Pancreas (tissue), 10 donors: ENCODE data around the gene CHRNA5. TPM values are rescaled to one million over a fixed set of nuclear protein-coding genes. Genes with fewer than 3 reads are reported as not detected.

ENCODE experiments used
- ATAC-seq, 4 donors: fragments of 200-7000 bp; cut with Tn5 transposase; one replicate each; pipeline versions ENCODE4 v1.8.0 to v1.9.1; 2020; ENCODE audit warnings: mild to moderate bottlenecking in 4 of 4, moderate library complexity in 4 of 4
- DNase-seq, 6 donors: peaks; one replicate each; pipeline ENCODE4 v3.0.0-alpha.2; 2020
- FAIRE-seq: peaks from 2 replicates; lab custom pipeline; 2012; peaks lifted over from hg19 to GRCh38; lab: Jason Lieb, UNC
- H3K27ac ChIP-seq, 4 donors: fragments of 200-600 bp; sonication (generic); 1 replicate in 3 of 4; 2 replicates in 1 of 4; pipeline versions ENCODE4 v1.5.0 to v1.8.0; 2020
- H3K27me3 ChIP-seq, 4 donors: fragments of 200-600 bp; one replicate each; pipeline ENCODE4 v1.8.0; 2021
- H3K36me3 ChIP-seq, 3 donors: fragments of 200-600 bp; sonication (generic) in 1 of 3; one replicate each; pipeline versions ENCODE4 v1.5.0 to v1.8.0; 2020 to 2021
- H3K4me1 ChIP-seq, 3 donors: fragments of 200-600 bp; one replicate each; pipeline ENCODE4 v1.8.0; 2021
- H3K4me3 ChIP-seq, 4 donors: fragments of 200-600 bp; sonication (generic) in 2 of 4; one replicate each; pipeline versions ENCODE4 v1.5.0 to v1.8.0; 2020 to 2021
- H3K9me3 ChIP-seq, 4 donors: fragments of 200-600 bp; one replicate each; pipeline ENCODE4 v1.8.0; 2021
- CTCF ChIP-seq, 4 donors: fragments of 200-600 bp; sonication (generic) in 3 of 4; IDR thresholded peaks; one replicate each; pipeline versions ENCODE4 v1.5.0 to v1.8.0; 2021; ENCODE audit warnings: antibody characterized with exemption in 4 of 4
- WGBS, 2 donors: extraction: QIAGEN DNeasy Blood & Tissue Kit; methylation state at CpG; one replicate each; pipeline ENCODE4 v1.1.7; 2013; 5-methylcytosine and 5-hydroxymethylcytosine counted together
- intact Hi-C, 3 donors: fragments of 100-400 bp; cut with DNase I; formaldehyde crosslinking; loops; one replicate each; pipeline versions ENCODE4 v1.11.1 to v1.14.2; 2022
- polyA plus RNA-seq, 2 donors: library from polyadenylated mRNA; stranded (reverse); fragments of 200-250 nt; gene quantifications; one replicate each; pipeline ENCODE4 v1.2.3, GENCODE V29; 2013
- total RNA-seq, 6 donors: library from RNA; stranded (reverse); fragmentation: NEBNext Ultra II Directional in 4 of 6; extraction: Animal tissue kit (Norgen Biotek cat#: 25700) in 4 of 6; gene quantifications; one replicate each; pipeline versions ENCODE4 v1.2.1 to v1.2.4, GENCODE V29; 2021 to 2023
- donor health status: healthy with polysubstance abuse.
- donor health status: DM: no; HTN: no; CAD: no; lungs with moderate emphysema.
- donor health status: DM: no; HTN: no; CAD: no.
- donor health status: control.
- donor health status: control.
- donor health status: Bipolar disorder and iron deficiency.
- donor health status: DM: yes; HTN: yes; CAD: no.
- donor health status: DM: no; HTN: no; CAD: no.
- donor health status: DM: no; HTN: no; CAD: no.
- donor health status: DM: yes; HTN: yes; CAD: no.

Gene CHRNA5
- total and polyA plus RNA-seq, 8 donors, result 0.80 to 2.9 (median 1.8) TPM

GRCh38 chr15:78618064-78618463 lies 52.7 kb downstream of the CHRNA5 start:
- DNase-seq, result no peak
- no peak for TF ChIP-seq CTCF (IDR thresholded peaks at IDR 0.05)
- FAIRE-seq, result no peak
- Histone ChIP-seq H3K4me3 (no peak overlapping the region), H3K4me1 (peaks cover 0 to 5% (median 0%) of the 10 kb centered on the region in 3 donors), H3K27me3 (peaks cover 0 to 11% (median 2%) of the 10 kb centered on the region in 4 donors), H3K36me3 (no peaks in the 10 kb centered on the region), H3K9me3 (no peaks in the 10 kb centered on the region), H3K27ac (no peak overlapping the region)
- 69 to 73% methylated on average over 8 of the region's 8 CpGs for WGBS, 2 donors
- intact Hi-C loops, result loop anchor here in 2 of 3 donors (5.0 to 10.0 kb wide), 3 partner anchors 89 to 137 kb away; no protein-coding TSS in a partner anchor
- ATAC-seq, result peak in 3 of 4 donors; percentile 6 to 21 (median 7)

- DNase-seq (peak; percentile 71 to 91 (median 83)), ATAC-seq (peak; percentile 84 to 93 (median 86)), FAIRE-seq (peak; percentile 53)
- 20 to 25% methylated on average over 8 of the region's 8 CpGs for WGBS, 2 donors
- peaks cover 0 to 5% (median 0%) of the 10 kb centered on the region in 3 donors for H3K4me1 ChIP-seq
- H3K36me3 ChIP-seq, result no peaks in the 10 kb centered on the region
- TF ChIP-seq CTCF (IDR thresholded peaks at IDR 0.05), result peak; percentile 83 to 89 (median 86)
- H3K27me3 ChIP-seq, result peaks cover 0 to 11% (median 2%) of the 10 kb centered on the region in 4 donors
- no peak overlapping the region for H3K4me3 ChIP-seq
- H3K27ac ChIP-seq, result no peak overlapping the region
- H3K9me3 ChIP-seq, result no peaks in the 10 kb centered on the region
- intact Hi-C loops, result loop anchor here in 2 of 3 donors (5.0 to 10.0 kb wide), 3 partner anchors 89 to 136 kb away; no protein-coding TSS in a partner anchor
Observed at GRCh38 chr15:78618490-78618934, 53.2 kb downstream of the CHRNA5 start.

GRCh38 chr15:78619022-78619950 lies 54.0 kb downstream of the CHRNA5 start:
- Histone ChIP-seq H3K27me3 (peaks cover 0 to 11% (median 2%) of the 10 kb centered on the region in 4 donors), H3K36me3 (no peaks in the 10 kb centered on the region), H3K4me1 (peaks cover 0 to 5% (median 0%) of the 10 kb centered on the region in 3 donors), H3K9me3 (no peaks in the 10 kb centered on the region), H3K27ac (no peak overlapping the region), H3K4me3 (no peak overlapping the region)
- intact Hi-C loops, result loop anchor here in 2 of 3 donors (5.0 to 10.0 kb wide), 3 partner anchors 88 to 136 kb away; no protein-coding TSS in a partner anchor
- DNase-seq (no peak), FAIRE-seq (no peak), ATAC-seq (no peak)
- no peak for TF ChIP-seq CTCF (IDR thresholded peaks at IDR 0.05)
- 42 to 53% methylated on average over 20 of the region's 20 CpGs for WGBS, 2 donors

GRCh38 chr15:78620021-78620526 lies 54.8 kb downstream of the CHRNA5 start:
- intact Hi-C loops, result no loop called here
- Histone ChIP-seq H3K4me1 (peaks cover 0 to 5% (median 0%) of the 10 kb centered on the region in 3 donors), H3K4me3 (peak overlapping the region in 3 of 4 donors; percentile 16 to 47 (median 26)), H3K9me3 (no peaks in the 10 kb centered on the region), H3K36me3 (no peaks in the 10 kb centered on the region), H3K27ac (no peak overlapping the region), H3K27me3 (peaks cover 0 to 11% (median 2%) of the 10 kb centered on the region in 4 donors)
- no peak for TF ChIP-seq CTCF (IDR thresholded peaks at IDR 0.05)
- peak in 2 of 4 donors; percentile 29 to 49 for ATAC-seq
- DNase-seq, result no peak
- FAIRE-seq, result no peak
- WGBS, 2 donors, result 2 to 5% methylated on average over 30 to 41 of the region's 41 CpGs
